Naive thymus-derived CD8-positive, alpha-beta T cell (primary cell): ENCODE data around the gene TAF1C. TPM values are rescaled to one million over a fixed set of nuclear protein-coding genes. Genes with fewer than 3 reads are reported as not detected.
A peak's percentile ranks its signal among the peaks of the same experiment; 100 is the strongest.
"Not testable (repeated sequence)": the region's sequence is repeated elsewhere in the genome, so short reads cannot be mapped to it uniquely, and the experiment has no call there.

Experiments used
- ATAC-seq, 2 donors: fragments of 150-1000 bp; cut with Tn5 transposase in 1 of 2; sonication (Bioruptor Pico), chemical (Tn5 transposase) in 1 of 2; 1 replicate in 1 of 2; 2 replicates in 1 of 2; pipeline ENCODE4 v1.10.0; 2021; ENCODE audit warnings: mild to moderate bottlenecking in 2 of 2, moderate library complexity in 2 of 2
- POLR2A ChIA-PET: fragments of 350-600 bp; sonication (Branson Sonifier 250); formaldehyde crosslinking; loops from one replicate; lab custom pipeline; 2021; ENCODE audit warnings: antibody characterized with exemption; lab: Charles Lee
- DNase-seq, 10 donors: peaks; one replicate each; pipeline versions ENCODE4 v3.0.0 to v3.0.0-alpha.2; 2020 to 2022
- H3K27ac Mint-ChIP-seq, 10 donors: one replicate each; pipeline ENCODE4 v1.8.0; 2020 to 2022; ENCODE audit warnings: mild to moderate bottlenecking in 10 of 10, mixed read lengths in 10 of 10, moderate library complexity in 4 of 10, inconsistent platforms in 1 of 10
- H3K27me3 Mint-ChIP-seq, 5 donors: one replicate each; pipeline ENCODE4 v1.8.0; 2021 to 2022; ENCODE audit warnings: mixed read lengths in 5 of 5
- H3K36me3 Mint-ChIP-seq, 3 donors: one replicate each; pipeline ENCODE4 v1.8.0; 2020 to 2022; ENCODE audit warnings: mixed read lengths in 3 of 3, mild to moderate bottlenecking in 2 of 3, inconsistent platforms in 1 of 3
- H3K4me1 Mint-ChIP-seq, 4 donors: one replicate each; pipeline ENCODE4 v1.8.0; 2021 to 2022; ENCODE audit warnings: mixed read lengths in 4 of 4
- H3K4me3 Mint-ChIP-seq, 10 donors: one replicate each; pipeline ENCODE4 v1.8.0; 2020 to 2022; ENCODE audit warnings: mild to moderate bottlenecking in 10 of 10, mixed read lengths in 10 of 10, moderate library complexity in 6 of 10, inconsistent platforms in 1 of 10
- H3K9me3 Mint-ChIP-seq, 9 donors: one replicate each; pipeline ENCODE4 v1.8.0; 2020 to 2022; ENCODE audit warnings: mixed read lengths in 9 of 9, mild to moderate bottlenecking in 3 of 9, inconsistent platforms in 1 of 9, moderate library complexity in 1 of 9
- polyA plus RNA-seq, 3 donors: library from polyadenylated mRNA; unstranded; fragments of 300-500 nt; fragmentation: Illumina TruSeq; gene quantifications; one replicate each; pipeline ENCODE4 v1.2.3, GENCODE V29; 2021
- total RNA-seq, 8 experiments: library from RNA in 2 of 8; stranded (reverse) in 2 of 8; gene quantifications; one replicate each; pipeline ENCODE4 v1.2.3 and lab custom pipeline; 2021 to 2026

The TAF1C gene
- total and polyA plus RNA-seq, 5 experiments from 2014 or later, result 4.2 to 110 (median 8.3) TPM

GRCh38 chr16:84205976-84206691, 19.3 kb upstream of the TAF1C start:
- POLR2A ChIA-PET, result no interaction called here
- ATAC-seq (no peak), DNase-seq (peak in 1 of 10 donors; percentile 26)
- Mint-ChIP-seq H3K27me3 (no peaks in the 10 kb centered on the region), H3K4me3 (no peak overlapping the region), H3K4me1 (no peaks in the 10 kb centered on the region), H3K27ac (no peak overlapping the region), H3K9me3 (no peaks in the 10 kb centered on the region), H3K36me3 (no peaks in the 10 kb centered on the region)

GRCh38 chr16:84205123-84205522, 18.3 kb upstream of the TAF1C start:
- POLR2A ChIA-PET, H3K4me1 Mint-ChIP-seq, ATAC-seq, DNase-seq, H3K4me3 Mint-ChIP-seq, H3K27ac Mint-ChIP-seq, H3K9me3 Mint-ChIP-seq, H3K36me3 Mint-ChIP-seq, H3K27me3 Mint-ChIP-seq: not testable (repeated sequence)

- POLR2A ChIA-PET, ATAC-seq, H3K9me3 Mint-ChIP-seq, H3K27me3 Mint-ChIP-seq, H3K36me3 Mint-ChIP-seq, H3K27ac Mint-ChIP-seq, H3K4me3 Mint-ChIP-seq, H3K4me1 Mint-ChIP-seq: not testable (repeated sequence)
- DNase-seq, result peak in 1 of 10 donors; percentile 46
These were observed 17.7 kb upstream of the TAF1C start for GRCh38 chr16:84204551-84204950.

GRCh38 chr16:84199861-84200260, 13.0 kb upstream of the TAF1C start:
- Mint-ChIP-seq H3K27ac (no peak overlapping the region), H3K36me3 (no peaks in the 10 kb centered on the region), H3K9me3 (no peaks in the 10 kb centered on the region), H3K4me1 (peaks cover 0 to 8% (median 1%) of the 10 kb centered on the region in 4 donors), H3K4me3 (no peak overlapping the region), H3K27me3 (no peaks in the 10 kb centered on the region)
- POLR2A ChIA-PET, result no interaction called here
- ATAC-seq (no peak), DNase-seq (no peak)

GRCh38 chr16:84199097-84199496, 12.2 kb upstream of the TAF1C start:
- H3K36me3 Mint-ChIP-seq, result no peaks in the 10 kb centered on the region
- ATAC-seq (no peak), DNase-seq (no peak)
- peaks cover 7 to 15% (median 8%) of the 10 kb centered on the region in 4 donors for H3K4me1 Mint-ChIP-seq
- peak overlapping the region in 1 of 10 donors; percentile 54 for H3K27ac Mint-ChIP-seq
- POLR2A ChIA-PET, result no interaction called here
- no peaks in the 10 kb centered on the region for H3K27me3 Mint-ChIP-seq
- peak overlapping the region in 1 of 10 donors; percentile 14 for H3K4me3 Mint-ChIP-seq
- H3K9me3 Mint-ChIP-seq, result no peaks in the 10 kb centered on the region

GRCh38 chr16:84198401-84198800, 11.5 kb upstream of the TAF1C start:
- Mint-ChIP-seq H3K27ac (peak overlapping the region in 1 of 10 donors; percentile 66), H3K27me3 (no peaks in the 10 kb centered on the region), H3K4me1 (peaks cover 13 to 22% (median 15%) of the 10 kb centered on the region in 4 donors), H3K4me3 (no peak overlapping the region), H3K9me3 (no peaks in the 10 kb centered on the region), H3K36me3 (no peaks in the 10 kb centered on the region)
- DNase-seq, result peak in 1 of 10 donors; percentile 23
- no peak for ATAC-seq
- POLR2A ChIA-PET, result no interaction called here

GRCh38 chr16:84197466-84198128, 10.7 kb upstream of the TAF1C start:
- ATAC-seq, result no peak
- H3K27me3 Mint-ChIP-seq, result no peaks in the 10 kb centered on the region
- peak in 1 of 10 donors; percentile 54 for DNase-seq
- no peaks in the 10 kb centered on the region for H3K9me3 Mint-ChIP-seq
- H3K36me3 Mint-ChIP-seq, result no peaks in the 10 kb centered on the region
- POLR2A ChIA-PET, result no interaction called here
- peaks cover 16 to 28% (median 20%) of the 10 kb centered on the region in 4 donors for H3K4me1 Mint-ChIP-seq
- H3K4me3 Mint-ChIP-seq, result no peak overlapping the region
- H3K27ac Mint-ChIP-seq, result peak overlapping the region in 3 of 10 donors; percentile 14 to 50 (median 14)

- peak overlapping the region in 2 of 10 donors; percentile 3 to 17 for H3K27ac Mint-ChIP-seq
- H3K27me3 Mint-ChIP-seq, result no peaks in the 10 kb centered on the region
- no peak overlapping the region for H3K4me3 Mint-ChIP-seq
- no peaks in the 10 kb centered on the region for H3K9me3 Mint-ChIP-seq
- DNase-seq (peak in 1 of 10 donors; percentile 61), ATAC-seq (no peak)
- peaks cover 16 to 28% (median 20%) of the 10 kb centered on the region in 4 donors for H3K4me1 Mint-ChIP-seq
- H3K36me3 Mint-ChIP-seq, result no peaks in the 10 kb centered on the region
- POLR2A ChIA-PET, result no interaction called here
These were observed 10.0 kb upstream of the TAF1C start for GRCh38 chr16:84196727-84197394.

- no peaks in the 10 kb centered on the region for H3K9me3 Mint-ChIP-seq
- H3K36me3 Mint-ChIP-seq, result no peaks in the 10 kb centered on the region
- no peak for ATAC-seq
- no peak overlapping the region for H3K4me3 Mint-ChIP-seq
- H3K27ac Mint-ChIP-seq, result peak overlapping the region in 1 of 10 donors; percentile 17
- H3K27me3 Mint-ChIP-seq, result no peaks in the 10 kb centered on the region
- POLR2A ChIA-PET, result interaction anchor here (1.5 kb wide), 1 partner anchor 9 kb away, joined by 6 read pairs; the partner anchor contains the start of gene TAF1C
- peak in 1 of 10 donors; percentile 36 for DNase-seq
- peaks cover 16 to 28% (median 20%) of the 10 kb centered on the region in 4 donors for H3K4me1 Mint-ChIP-seq
These were observed 9.2 kb upstream of the TAF1C start for GRCh38 chr16:84196101-84196500.

GRCh38 chr16:84195201-84196093, 8.6 kb upstream of the TAF1C start:
- H3K27ac Mint-ChIP-seq, result peak overlapping the region in 1 of 10 donors; percentile 78
- no peaks in the 10 kb centered on the region for H3K9me3 Mint-ChIP-seq
- H3K4me1 Mint-ChIP-seq, result peaks cover 16 to 28% (median 20%) of the 10 kb centered on the region in 4 donors
- H3K4me3 Mint-ChIP-seq, result peak overlapping the region in 2 of 10 donors; percentile 39 to 88
- H3K36me3 Mint-ChIP-seq, result no peaks in the 10 kb centered on the region
- ATAC-seq (no peak), DNase-seq (peak in 1 of 10 donors; percentile 61)
- H3K27me3 Mint-ChIP-seq, result no peaks in the 10 kb centered on the region
- POLR2A ChIA-PET, result interaction anchor here (1.2 to 1.5 kb wide), 3 partner anchors 8 to 78 kb away, joined by 3 to 6 read pairs (median 4); partner anchors contain the start of genes MBTPS1 and TAF1C

- H3K9me3 Mint-ChIP-seq, result no peaks in the 10 kb centered on the region
- POLR2A ChIA-PET, result interaction anchor here (1.2 to 1.5 kb wide), 3 partner anchors 8 to 78 kb away, joined by 3 to 6 read pairs (median 4); partner anchors contain the start of genes MBTPS1 and TAF1C
- DNase-seq (peak in 9 of 10 donors; percentile 28 to 84 (median 57)), ATAC-seq (peak; percentile 79 to 87)
- H3K27ac Mint-ChIP-seq, result peak overlapping the region; percentile 80 to 95 (median 90)
- H3K4me1 Mint-ChIP-seq, result peaks cover 16 to 28% (median 20%) of the 10 kb centered on the region in 4 donors
- H3K27me3 Mint-ChIP-seq, result no peaks in the 10 kb centered on the region
- H3K36me3 Mint-ChIP-seq, result no peaks in the 10 kb centered on the region
- peak overlapping the region; percentile 65 to 88 (median 75) for H3K4me3 Mint-ChIP-seq
These were observed 7.8 kb upstream of the TAF1C start for GRCh38 chr16:84194470-84195200.
